GM23338 (cell line): Measurements from ENCODE around the gene CFAP92. TPM values are rescaled to one million over a fixed set of nuclear protein-coding genes. Genes with fewer than 3 reads are reported as not detected.
A peak's percentile ranks its signal among the peaks of the same experiment; 100 is the strongest.

ENCODE experiments used
- ATAC-seq: fragments of 200-7000 bp; cut with Tn5 transposase; 3 replicates; pipeline ENCODE4 v1.9.1; 2020
- DNase-seq: peaks from one replicate; pipeline ENCODE4 v3.0.0-alpha.2; 2015; ENCODE audit warnings: low spot score
- H2AFZ ChIP-seq: fragments of 200-600 bp; sonication (generic); 2 replicates; pipeline ENCODE4 v1.8.0; 2016; ENCODE audit warnings: antibody characterized with exemption, mild to moderate bottlenecking, moderate library complexity
- H3F3A ChIP-seq: fragments of 200-600 bp; sonication (generic); replicated peaks from 2 replicates; pipeline ENCODE4 v1.8.0; 2017; ENCODE audit warnings: antibody characterized with exemption, mixed run types, low read depth
- H3K27ac ChIP-seq: fragments of 200-600 bp; sonication (generic); 2 replicates; pipeline ENCODE4 v1.6.1; 2016; ENCODE audit warnings: low read depth
- H3K27me3 ChIP-seq: fragments of 200-600 bp; sonication (generic); 2 replicates; pipeline ENCODE4 v1.8.0; 2016; ENCODE audit warnings: mild to moderate bottlenecking, mixed run types, moderate library complexity; ENCODE audit not compliant: insufficient read depth
- H3K36me3 ChIP-seq: fragments of 200-600 bp; sonication (generic); 2 replicates; pipeline ENCODE4 v1.8.0; 2016; ENCODE audit warnings: mild to moderate bottlenecking; ENCODE audit not compliant: insufficient read depth
- H3K4me1 ChIP-seq: fragments of 200-600 bp; sonication (generic); 2 replicates; pipeline ENCODE4 v1.8.0; 2016; ENCODE audit warnings: mild to moderate bottlenecking, moderate library complexity; ENCODE audit not compliant: insufficient read depth
- H3K4me2 ChIP-seq: fragments of 200-600 bp; sonication (generic); 2 replicates; pipeline ENCODE4 v1.7.1; 2017; ENCODE audit warnings: mixed run types
- H3K4me3 ChIP-seq: fragments of 200-600 bp; sonication (generic); 2 replicates; pipeline ENCODE4 v1.6.1; 2016; ENCODE audit warnings: mixed run types
- H3K79me2 ChIP-seq: fragments of 200-600 bp; sonication (generic); replicated peaks from 2 replicates; pipeline ENCODE4 v1.8.0; 2017; ENCODE audit warnings: mild to moderate bottlenecking; ENCODE audit not compliant: insufficient read depth
- H3K9me2 ChIP-seq: fragments of 200-600 bp; sonication (generic); 2 replicates; pipeline ENCODE4 v1.8.0; 2017; ENCODE audit not compliant: insufficient read depth
- H4K20me1 ChIP-seq: fragments of 200-600 bp; sonication (generic); replicated peaks from 2 replicates; pipeline ENCODE4 v1.8.0; 2017; ENCODE audit warnings: mild to moderate bottlenecking; ENCODE audit not compliant: insufficient read depth
- H3K27ac Mint-ChIP-seq: 2 replicates; pipeline ENCODE4 v1.8.0; 2020; ENCODE audit warnings: inconsistent platforms, mild to moderate bottlenecking, moderate library complexity, mixed read lengths
- H3K27me3 Mint-ChIP-seq: 3 replicates; pipeline ENCODE4 v1.8.0; 2022; ENCODE audit warnings: low read depth, mild to moderate bottlenecking, moderate library complexity, mixed read lengths, inconsistent platforms; ENCODE audit not compliant: insufficient read depth, poor library complexity
- H3K36me3 Mint-ChIP-seq: 3 replicates; pipeline ENCODE4 v1.8.0; 2021; ENCODE audit warnings: low read depth, mild to moderate bottlenecking, inconsistent platforms, moderate library complexity, mixed read lengths
- H3K4me1 Mint-ChIP-seq: 3 replicates; pipeline ENCODE4 v1.8.0; 2020; ENCODE audit warnings: mild to moderate bottlenecking, inconsistent platforms, mixed read lengths
- H3K4me3 Mint-ChIP-seq: 3 replicates; pipeline ENCODE4 v1.8.0; 2021; ENCODE audit warnings: moderate library complexity, mild to moderate bottlenecking, inconsistent platforms, mixed read lengths
- H3K9me3 Mint-ChIP-seq: 3 replicates; pipeline ENCODE4 v1.8.0; 2020; ENCODE audit warnings: moderate library complexity, mild to moderate bottlenecking, inconsistent platforms, mixed read lengths
- CTCF ChIP-seq, 2 experiments: fragments of 200-600 bp in 1 of 2; sonication (generic) in 1 of 2; conservative IDR thresholded peaks; 2 replicates each; pipeline versions ENCODE4 v1.5.1 to v1.6.1; 2016 to 2017; ENCODE audit warnings: antibody characterized with exemption in 2 of 2, low read depth in 2 of 2, mild to moderate bottlenecking in 2 of 2, moderate library complexity in 1 of 2
- EZH2phosphoT487 ChIP-seq: fragments of 200-600 bp; sonication (generic); IDR thresholded peaks from one replicate; pipeline ENCODE4 v1.8.1; 2018; ENCODE audit warnings: antibody characterized with exemption; ENCODE audit not compliant: unreplicated experiment
- POLR2AphosphoS5 ChIP-seq: IDR thresholded peaks from 2 replicates; pipeline ENCODE4 v1.6.1; 2016; ENCODE audit warnings: antibody characterized with exemption, low read depth
- ZNF114 ChIP-seq: fragments of 250-450 bp; sonication (Bioruptor Pico); IDR thresholded peaks from 2 replicates; pipeline ENCODE4 v1.5.0; 2020; ENCODE audit warnings: mild to moderate bottlenecking, moderate library complexity
- polyA plus RNA-seq: library from polyadenylated mRNA; unstranded; fragments of >200 nt; fragmentation: Nextera tagmentation; extraction: Ambion mirVana; gene quantifications from 2 replicates; pipeline ENCODE4 v1.2.1, GENCODE V29; 2016
- total RNA-seq: library from RNA; depleted of rRNA; stranded (reverse); fragments of >200 nt; shearing (Covaris generic); gene quantifications from 2 replicates; pipeline ENCODE4 v1.2.3, GENCODE V29; 2014

Gene CFAP92
- total and polyA plus RNA-seq, 2 experiments from 2014 or later = 1.6 to 2.3 TPM

GRCh38 chr3:129016720-129017483, 23.0 kb upstream of the CFAP92 start:
- ATAC-seq = no peak

GRCh38 chr3:129016356-129016719, 22.5 kb upstream of the CFAP92 start:
- no peak overlapping the region for H3K4me3 ChIP-seq
- H3K9me2 ChIP-seq = no peaks in the 10 kb centered on the region
- no peaks in the 10 kb centered on the region for H3K9me3 Mint-ChIP-seq
- H3K79me2 ChIP-seq = no peaks in the 10 kb centered on the region
- no peaks in the 10 kb centered on the region; the same call in 2 of the 3 replicates for H3K36me3 Mint-ChIP-seq
- H3K4me3 Mint-ChIP-seq = no peak overlapping the region
- H3F3A ChIP-seq = no peaks in the 10 kb centered on the region
- H2AFZ ChIP-seq = no peak overlapping the region
- no peaks in the 10 kb centered on the region for H3K27me3 ChIP-seq
- H3K4me1 ChIP-seq = no peaks in the 10 kb centered on the region; the same call in 1 of the 2 replicates
- no peak overlapping the region for H3K4me2 ChIP-seq
- ATAC-seq = peak; percentile 35
- DNase-seq = no peak
- no peak overlapping the region for H3K27ac Mint-ChIP-seq
- TF ChIP-seq EZH2phosphoT487 (no peak), CTCF (conservative IDR thresholded peaks at IDR 0.05; ENCODE audit: low read depth in 2 of 2) (peak in 1 of 2 experiments; percentile 28; a peak in 2 of 4 replicates)
- peaks cover 3% of the 10 kb centered on the region for H3K27me3 Mint-ChIP-seq
- H4K20me1 ChIP-seq = no peaks in the 10 kb centered on the region
- no peak overlapping the region for H3K27ac ChIP-seq
- peaks cover 9% of the 10 kb centered on the region; the same call in 2 of the 3 replicates for H3K4me1 Mint-ChIP-seq
- no peaks in the 10 kb centered on the region for H3K36me3 ChIP-seq

More at GRCh38 chr3:129016720-129017483, 23.0 kb upstream of the CFAP92 start:
- H3K9me3 Mint-ChIP-seq = no peaks in the 10 kb centered on the region
- peaks cover 3% of the 10 kb centered on the region for H3K27me3 Mint-ChIP-seq
- no peak for DNase-seq
- Histone ChIP-seq H3K4me2 (no peak overlapping the region), H3K27ac (no peak overlapping the region), H3F3A (no peaks in the 10 kb centered on the region), H3K79me2 (no peaks in the 10 kb centered on the region), H4K20me1 (no peaks in the 10 kb centered on the region), H3K27me3 (no peaks in the 10 kb centered on the region), H3K4me1 (no peaks in the 10 kb centered on the region; the same call in 1 of the 2 replicates), H2AFZ (no peak overlapping the region), H3K36me3 (no peaks in the 10 kb centered on the region), H3K4me3 (no peak overlapping the region), H3K9me2 (no peaks in the 10 kb centered on the region)
- H3K4me1 Mint-ChIP-seq = peaks cover 9% of the 10 kb centered on the region; the same call in 2 of the 3 replicates
- no peaks in the 10 kb centered on the region; the same call in 2 of the 3 replicates for H3K36me3 Mint-ChIP-seq
- H3K27ac Mint-ChIP-seq = no peak overlapping the region
- TF ChIP-seq CTCF (conservative IDR thresholded peaks at IDR 0.05; ENCODE audit: low read depth in 2 of 2) = no peak
- no peak for TF ChIP-seq POLR2AphosphoS5
- no peak for TF ChIP-seq ZNF114 (CRISPR knock-in tag)
- H3K4me3 Mint-ChIP-seq = no peak overlapping the region
